H1 (cell line): ENCODE measurements around the gene CRAT.

Experiments
- BACH1 ChIP-seq: IDR thresholded peaks from 2 replicates; pipeline ENCODE4 v1.6.1; 2012; ENCODE audit warnings: low read length, improper control_type of control experiment
- CREB1 ChIP-seq: IDR thresholded peaks from 2 replicates; pipeline ENCODE4 v1.6.1; 2012; ENCODE audit warnings: inconsistent platforms
- E2F6 ChIP-seq: IDR thresholded peaks from 2 replicates; pipeline ENCODE4 v1.6.1; 2012; ENCODE audit warnings: inconsistent platforms
- EP300 ChIP-seq, 2 experiments: IDR thresholded peaks; 1 replicate in 1 of 2; 2 replicates in 1 of 2; pipeline ENCODE4 v1.6.1; 2011 to 2012; ENCODE audit warnings: low read depth in 2 of 2, low read length in 2 of 2, mild to moderate bottlenecking in 2 of 2, borderline replicate concordance in 1 of 2, inconsistent platforms in 1 of 2, moderate library complexity in 1 of 2
- EZH2 ChIP-seq: fragments of 200-600 bp; sonication (generic); IDR thresholded peaks from 2 replicates; pipeline ENCODE4 v1.7.1; 2012; ENCODE audit warnings: low read depth, mild to moderate bottlenecking, moderate library complexity, low read length, inconsistent platforms; ENCODE audit not compliant: severe bottlenecking
- FOSL1 ChIP-seq: IDR thresholded peaks from 2 replicates; pipeline ENCODE4 v1.6.1; 2011; ENCODE audit warnings: mild to moderate bottlenecking, low read depth, low read length, moderate library complexity; ENCODE audit not compliant: insufficient read depth
- GABPA ChIP-seq: IDR thresholded peaks from 2 replicates; pipeline ENCODE4 v1.6.1; 2011; ENCODE audit warnings: mild to moderate bottlenecking, low read length, moderate library complexity, borderline replicate concordance; ENCODE audit not compliant: insufficient read depth
- MAFK ChIP-seq: IDR thresholded peaks from 2 replicates; pipeline ENCODE4 v1.6.1; 2012; ENCODE audit warnings: low read depth, mild to moderate bottlenecking, improper control_type of control experiment, low read length
- POLR2AphosphoS5 ChIP-seq: IDR thresholded peaks from 2 replicates; pipeline ENCODE4 v1.6.1; 2011; ENCODE audit warnings: low read depth, low read length
- RAD21 ChIP-seq, 2 experiments: IDR thresholded peaks in 1 of 2; conservative IDR thresholded peaks in 1 of 2; 2 replicates each; pipeline ENCODE4 v1.6.1; 2011; ENCODE audit warnings: low read depth in 2 of 2, low read length in 2 of 2, improper control_type of control experiment in 1 of 2, inconsistent platforms in 1 of 2, mild to moderate bottlenecking in 1 of 2, moderate library complexity in 1 of 2
- SP1 ChIP-seq: IDR thresholded peaks from 2 replicates; pipeline ENCODE4 v1.6.1; 2011; ENCODE audit warnings: low read depth, low read length
- TAF1 ChIP-seq: IDR thresholded peaks from 2 replicates; pipeline ENCODE4 v1.6.1; 2011; ENCODE audit warnings: mild to moderate bottlenecking, low read depth, low read length
- TF ChIP-seq, protein P1 (sequence below), 3 experiments: IDR thresholded peaks; 1 replicate in 2 of 3; 2 replicates in 1 of 3; pipeline versions ENCODE4 v1.5.1 to v1.6.1; 2011; ENCODE audit warnings: low read length in 3 of 3, mild to moderate bottlenecking in 3 of 3, inconsistent platforms in 2 of 3, low read depth in 1 of 3, moderate library complexity in 1 of 3; ENCODE audit not compliant: insufficient read depth in 1 of 3; ENCODE audit errors: control extremely low read depth in 1 of 3

DNA sequence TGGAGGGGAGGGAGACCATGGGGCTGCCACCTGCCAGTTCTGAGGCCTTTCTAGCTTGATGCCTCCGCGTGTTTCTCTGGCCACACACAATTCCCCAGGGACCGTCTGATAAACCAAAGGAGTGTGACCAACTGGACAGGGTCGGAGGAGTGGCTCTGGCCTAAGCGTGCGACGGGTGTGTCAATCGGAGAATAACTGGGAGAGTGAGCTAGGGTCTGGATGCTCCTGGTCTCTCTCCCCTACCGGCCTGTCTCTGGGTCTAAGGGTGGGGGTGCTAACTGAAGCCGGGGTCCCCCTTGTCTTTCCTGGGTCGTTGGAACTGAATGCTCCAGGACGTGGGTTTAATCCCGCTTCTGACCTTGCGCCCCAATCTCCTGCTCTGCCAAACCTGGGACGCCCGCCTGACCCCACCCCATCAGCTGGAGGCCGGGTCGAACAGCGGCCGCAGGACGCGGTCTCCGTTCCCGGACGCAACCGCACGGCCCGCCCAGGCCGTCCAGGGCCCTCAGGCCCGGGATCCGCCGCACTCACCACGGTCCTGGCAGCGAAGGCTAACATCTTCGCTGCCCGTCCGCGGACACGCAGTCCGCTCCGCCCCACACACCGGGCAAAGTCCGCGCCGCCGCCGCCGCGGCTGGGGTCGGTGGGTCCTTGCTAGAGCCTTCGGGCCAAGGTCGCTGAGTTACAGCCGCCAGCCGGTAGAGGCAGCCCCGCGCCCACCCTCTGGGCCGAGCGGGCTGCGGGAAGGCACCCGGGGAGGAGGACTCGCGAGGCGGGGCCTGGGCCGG lies 447 bp downstream of the CRAT start:
- TF ChIP-seq POLR2AphosphoS5 (no peak), BACH1 (no peak), FOSL1 (no peak), TAF1 (no peak), EZH2 (peak; percentile 34), CREB1 (no peak), SP1 (no peak), MAFK (no peak), GABPA (no peak), EP300 (IDR thresholded peaks at IDR 0.05; ENCODE audit: borderline replicate concordance in 1 of 2, low read depth in 2 of 2, low read length in 2 of 2) (no peak), E2F6 (no peak), RAD21 (IDR thresholded peaks at IDR 0.05 in 1 of 2, conservative IDR thresholded peaks at IDR 0.05 in 1 of 2; ENCODE audit: low read depth in 2 of 2, low read length in 2 of 2) (no peak)
- TF ChIP-seq, protein P1, sequence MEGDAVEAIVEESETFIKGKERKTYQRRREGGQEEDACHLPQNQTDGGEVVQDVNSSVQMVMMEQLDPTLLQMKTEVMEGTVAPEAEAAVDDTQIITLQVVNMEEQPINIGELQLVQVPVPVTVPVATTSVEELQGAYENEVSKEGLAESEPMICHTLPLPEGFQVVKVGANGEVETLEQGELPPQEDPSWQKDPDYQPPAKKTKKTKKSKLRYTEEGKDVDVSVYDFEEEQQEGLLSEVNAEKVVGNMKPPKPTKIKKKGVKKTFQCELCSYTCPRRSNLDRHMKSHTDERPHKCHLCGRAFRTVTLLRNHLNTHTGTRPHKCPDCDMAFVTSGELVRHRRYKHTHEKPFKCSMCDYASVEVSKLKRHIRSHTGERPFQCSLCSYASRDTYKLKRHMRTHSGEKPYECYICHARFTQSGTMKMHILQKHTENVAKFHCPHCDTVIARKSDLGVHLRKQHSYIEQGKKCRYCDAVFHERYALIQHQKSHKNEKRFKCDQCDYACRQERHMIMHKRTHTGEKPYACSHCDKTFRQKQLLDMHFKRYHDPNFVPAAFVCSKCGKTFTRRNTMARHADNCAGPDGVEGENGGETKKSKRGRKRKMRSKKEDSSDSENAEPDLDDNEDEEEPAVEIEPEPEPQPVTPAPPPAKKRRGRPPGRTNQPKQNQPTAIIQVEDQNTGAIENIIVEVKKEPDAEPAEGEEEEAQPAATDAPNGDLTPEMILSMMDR (IDR thresholded peaks at IDR 0.05; ENCODE audit: control extremely low read depth in 1 of 3, insufficient read depth in 1 of 3, low read depth in 1 of 3, low read length in 3 of 3): 0 out of 4 replicates have a peak, but pooled peaks of 1 of the 3 experiments have one; percentile 8
